Activated CD8-positive, alpha-beta memory T cell treated with anti-CD3 and anti-CD28 coated beads for 48 hours (primary cell): ENCODE measurements around the gene RNF182.
"Not testable (repeated sequence)": the region's sequence is repeated elsewhere in the genome, so short reads cannot be mapped to it uniquely, and the experiment has no call there.

Experiments used
- DNase-seq, 3 experiments: peaks; one replicate each; pipeline ENCODE4 v3.0.0-alpha.2; 2020; ENCODE audit warnings: low read depth in 2 of 3, low spot score in 2 of 3

Gene RNF182

DNA sequence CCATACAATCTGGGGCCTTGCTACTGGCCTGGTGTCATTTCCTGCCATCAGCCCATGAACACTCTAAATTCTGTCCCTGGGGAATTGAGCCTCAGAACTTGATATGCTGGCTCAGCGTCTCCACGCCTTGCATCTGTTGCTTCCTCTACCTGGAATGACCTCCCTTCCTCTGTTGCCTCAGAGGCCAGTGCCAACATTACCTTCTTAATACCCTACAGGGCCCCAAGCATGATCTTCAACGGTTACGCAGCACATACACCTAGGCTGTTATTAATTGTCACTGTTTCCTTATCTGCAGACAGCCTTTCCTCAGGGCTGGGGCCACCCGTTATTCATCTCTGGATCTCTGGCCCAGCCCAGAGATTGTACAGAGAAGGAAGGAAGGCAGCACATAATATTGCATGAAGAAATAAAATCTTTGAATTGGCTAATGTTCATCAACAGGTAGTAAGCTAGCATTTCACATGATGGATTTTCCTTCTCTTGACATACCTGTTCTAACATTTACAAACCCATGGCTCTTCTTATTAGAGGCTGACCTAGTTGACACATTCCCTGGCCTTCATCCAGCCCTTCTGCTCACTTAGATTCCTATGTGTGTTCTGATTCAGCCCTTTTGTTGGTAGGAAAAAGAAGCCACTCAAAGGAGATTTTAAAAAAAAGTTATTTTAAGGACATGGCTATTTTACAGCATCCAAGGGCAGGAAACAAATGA lies 8.4 kb upstream of the RNF182 start:
- DNase-seq, result no peak

DNA sequence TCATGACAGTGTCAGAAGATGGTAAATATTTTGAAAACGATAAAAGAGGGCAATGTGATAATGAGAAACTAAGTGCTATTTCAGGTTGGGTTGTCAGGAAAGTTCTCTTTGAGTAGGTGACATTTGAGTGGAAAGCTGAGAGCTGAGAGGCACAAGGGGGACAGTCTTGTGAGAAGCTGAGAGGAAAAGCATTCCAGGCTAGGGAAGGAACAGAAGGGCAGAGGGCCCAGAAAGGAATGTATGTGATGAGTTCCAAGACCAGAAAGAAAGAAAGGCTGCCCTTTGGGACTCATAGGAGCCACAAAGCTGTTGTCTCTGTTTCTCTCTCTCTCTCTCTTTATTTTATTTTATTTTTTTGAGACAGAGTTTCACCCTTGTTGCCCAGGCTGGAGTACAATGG lies 7.6 kb upstream of the RNF182 start:
- no peak for DNase-seq

- no peak for DNase-seq
Measured at GRCh38 chr6:13918686-13919250, 6.0 kb upstream of the RNF182 start.

GRCh38 chr6:13919861-13920260 lies 4.9 kb upstream of the RNF182 start:
- no peak for DNase-seq

DNA sequence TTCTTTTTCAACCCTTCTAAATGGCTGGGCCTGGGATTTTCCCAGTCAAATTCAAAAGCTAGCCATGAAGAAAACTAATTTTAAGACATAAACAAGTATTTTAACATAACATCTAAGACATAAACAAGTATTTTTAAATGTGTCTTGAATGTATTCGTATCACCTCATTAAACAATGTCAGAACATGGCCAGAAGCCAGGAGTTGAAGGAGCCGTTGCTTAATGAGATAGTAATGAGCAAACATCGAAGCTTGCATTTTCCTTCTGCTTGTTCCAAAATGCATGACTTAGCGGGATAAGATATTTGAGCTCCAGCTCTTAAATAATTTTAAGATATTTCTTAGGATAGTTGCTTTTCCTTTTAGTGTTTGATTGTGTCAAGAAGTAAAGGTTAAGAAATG lies 4.2 kb upstream of the RNF182 start:
- DNase-seq, result no peak

DNA sequence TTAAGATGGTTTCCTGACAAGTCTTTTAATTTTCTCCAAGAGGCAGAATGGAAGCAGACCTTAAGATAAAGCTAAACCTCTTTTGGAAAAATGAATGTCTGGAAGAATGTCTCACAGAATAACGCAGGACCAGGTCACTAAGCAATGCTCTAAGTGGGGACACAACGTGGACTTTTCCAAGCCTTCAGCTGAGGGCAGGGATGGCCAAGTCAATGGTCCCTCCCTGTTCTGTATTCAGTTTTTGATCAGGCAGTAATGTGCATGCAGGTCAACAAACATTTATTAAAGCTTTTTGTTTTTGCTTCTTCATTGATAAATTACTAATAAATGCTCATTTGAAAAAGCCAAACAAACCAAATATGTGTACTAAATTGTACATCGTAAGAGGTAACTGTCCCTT lies 2.0 kb upstream of the RNF182 start:
- DNase-seq, result no peak

DNA sequence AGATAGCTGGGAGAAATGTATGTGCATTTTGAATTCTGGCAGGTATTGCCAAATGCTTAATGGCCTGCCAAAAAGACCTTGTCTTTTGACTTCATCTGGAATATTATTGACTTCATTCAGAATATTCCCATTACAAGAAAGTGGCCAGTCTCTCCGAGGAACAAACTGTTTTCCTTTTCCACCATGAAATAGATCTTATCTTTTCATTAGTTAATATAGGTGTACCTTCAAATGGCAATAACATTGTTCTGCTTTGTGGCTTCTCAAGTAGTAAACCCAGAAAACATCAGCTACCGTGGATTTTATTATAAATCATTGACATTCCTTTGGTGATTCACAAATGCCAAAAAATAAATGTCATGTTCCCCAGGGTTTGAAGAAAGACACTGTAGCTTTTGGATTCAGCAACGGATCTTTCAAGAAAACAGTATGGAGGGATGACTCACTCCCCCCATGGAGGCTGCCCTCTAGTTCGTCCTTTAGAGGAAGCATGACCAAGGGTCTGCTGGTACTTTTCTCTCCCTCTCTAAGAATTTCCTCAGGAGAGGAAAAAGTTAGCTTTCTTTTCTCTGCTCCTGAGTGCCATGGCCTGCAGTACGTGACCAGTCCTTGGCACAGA lies 1.1 kb upstream of the RNF182 start:
- no peak for DNase-seq

DNA sequence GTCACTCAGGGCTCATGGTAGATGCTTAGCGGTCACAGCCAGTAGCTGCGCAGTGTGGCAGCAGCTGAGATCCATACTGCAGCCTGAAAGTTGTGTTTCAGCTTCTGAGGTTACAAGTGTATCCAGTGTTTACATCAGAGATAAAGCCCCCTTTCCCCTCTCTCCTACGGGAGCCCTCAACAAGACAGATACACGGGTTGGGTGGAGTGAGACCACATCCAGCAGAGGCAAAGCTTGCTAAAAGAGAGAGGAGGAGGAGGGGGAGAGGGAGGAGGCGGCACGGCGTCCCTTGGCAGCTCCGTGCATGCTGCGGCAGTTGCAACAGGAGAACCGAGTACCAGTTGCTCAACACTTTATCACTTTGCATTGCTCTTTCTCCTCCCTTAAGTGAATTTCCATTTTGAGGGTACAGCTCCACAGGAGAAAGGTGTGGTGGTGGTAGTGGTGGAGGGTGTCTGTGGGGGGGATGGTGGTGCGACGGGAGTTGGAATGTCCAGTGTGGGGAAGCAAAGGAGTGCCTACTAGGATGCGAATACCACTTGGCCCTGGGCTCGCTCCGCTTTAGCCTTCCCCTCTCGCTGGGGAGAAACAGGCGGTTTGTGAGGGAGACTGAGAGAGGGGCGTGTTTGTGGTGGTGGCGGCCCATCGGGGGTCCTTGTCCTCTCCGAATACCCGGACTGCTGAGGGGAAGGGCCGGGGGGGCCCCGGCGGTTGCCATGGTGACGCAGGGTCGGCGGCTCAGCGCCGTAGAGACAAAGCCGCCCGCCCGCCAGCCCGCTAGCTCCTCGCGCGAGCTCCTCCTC lies 405 bp upstream of the RNF182 start:
- DNase-seq, result no peak

- DNase-seq, result no peak
Measured at GRCh38 chr6:13926378-13926777, 1.6 kb downstream of the RNF182 start.

DNA sequence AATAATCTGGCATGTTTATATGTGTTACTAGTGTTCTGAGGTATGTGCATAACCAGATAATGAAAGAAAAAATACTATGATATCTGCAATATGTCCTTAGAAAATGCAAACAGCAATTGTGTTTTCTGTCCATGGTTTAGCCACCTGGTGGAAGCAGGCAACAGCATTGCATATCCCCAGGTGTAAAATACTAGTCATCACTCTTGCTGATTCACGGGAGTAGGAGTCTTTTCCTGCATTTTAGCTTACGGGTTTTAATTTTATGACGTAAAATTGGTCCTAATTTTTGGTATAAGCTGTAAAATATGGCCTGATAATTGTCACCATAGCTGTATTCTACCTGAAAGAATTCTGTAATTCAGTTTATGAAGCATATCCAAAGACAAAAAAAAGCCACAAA lies 2.5 kb downstream of the RNF182 start:
- DNase-seq, result no peak

- no peak for DNase-seq
Measured at GRCh38 chr6:13929196-13929595, 4.4 kb downstream of the RNF182 start.

GRCh38 chr6:13931797-13932402 lies 7.1 kb downstream of the RNF182 start:
- no peak for DNase-seq

DNA sequence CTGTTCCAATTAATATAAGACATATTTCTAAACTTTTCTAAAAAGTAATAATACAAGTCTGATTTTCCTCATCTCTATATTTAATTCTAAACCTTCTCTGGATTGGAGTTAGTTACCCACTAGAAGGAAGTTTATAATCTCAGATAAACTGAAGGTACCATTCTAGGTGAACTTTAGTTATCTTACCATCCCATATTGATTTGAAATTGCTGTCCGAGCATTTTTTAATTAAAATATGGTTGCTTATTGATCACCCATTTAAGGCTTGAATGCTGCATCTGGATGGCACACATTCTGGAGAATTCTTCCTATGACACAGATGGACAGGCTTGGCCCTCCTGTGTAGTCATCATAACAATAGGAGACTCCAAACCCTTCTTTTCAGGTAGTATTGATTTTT lies 8.0 kb downstream of the RNF182 start:
- no peak for DNase-seq

GRCh38 chr6:13934721-13935120 lies 10.0 kb downstream of the RNF182 start:
- DNase-seq, result no peak

DNA sequence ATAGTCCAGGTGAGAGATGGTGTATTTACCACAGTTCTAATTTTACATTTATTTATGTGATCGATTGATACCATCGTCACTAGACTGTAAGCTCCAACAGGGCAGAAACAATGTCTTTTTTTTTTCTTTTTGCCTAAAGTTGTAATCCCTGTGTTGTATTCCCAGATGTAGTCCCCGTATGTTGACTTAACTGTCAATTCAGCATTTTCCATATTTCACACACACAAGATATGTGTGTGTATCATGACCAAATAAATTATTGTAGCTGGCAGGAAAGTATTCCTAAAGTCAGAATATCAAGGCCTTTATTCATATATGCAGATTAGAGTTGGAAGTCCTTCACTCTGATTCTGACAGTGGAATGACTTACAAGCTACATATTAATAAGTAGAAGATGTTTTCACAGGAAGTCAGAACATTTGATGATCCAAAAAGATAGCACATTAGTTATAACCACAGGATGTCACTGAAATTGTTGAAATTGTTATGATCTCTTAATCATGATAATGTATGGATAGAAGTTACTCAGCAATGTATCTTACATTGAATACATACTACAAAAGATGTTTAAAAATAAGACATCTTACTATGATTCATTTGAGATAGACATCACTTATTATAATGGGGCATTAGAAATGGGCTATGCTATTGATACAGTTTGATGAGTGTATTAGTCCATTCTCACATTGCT lies 10.6 kb downstream of the RNF182 start:
- no peak for DNase-seq

- not testable (repeated sequence) for DNase-seq
Measured at GRCh38 chr6:13935881-13936261, 11.1 kb downstream of the RNF182 start.

GRCh38 chr6:13941902-13942301 lies 17.1 kb downstream of the RNF182 start:
- DNase-seq, result no peak

- no peak for DNase-seq
Measured at GRCh38 chr6:13943943-13944342, 19.2 kb downstream of the RNF182 start.

DNA sequence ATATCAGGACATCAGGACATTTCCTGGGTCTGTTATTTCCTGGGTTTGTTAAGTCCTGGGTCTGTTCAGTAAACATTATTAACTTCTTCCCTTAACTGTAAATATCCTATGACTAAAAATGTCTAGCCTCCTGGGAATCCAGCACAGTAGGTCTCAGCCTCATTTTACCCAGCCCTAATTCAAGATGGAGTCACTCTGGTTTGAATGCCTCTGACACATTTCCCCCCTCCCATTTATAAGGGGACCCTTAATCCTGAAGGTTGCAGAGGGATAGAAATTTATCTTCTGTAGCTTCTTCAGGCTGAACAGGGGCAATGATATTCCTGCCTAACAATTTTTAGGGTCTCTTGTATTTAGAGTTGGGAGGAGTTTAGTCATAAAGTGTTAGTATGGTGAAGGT lies 21.8 kb downstream of the RNF182 start:
- no peak for DNase-seq

DNA sequence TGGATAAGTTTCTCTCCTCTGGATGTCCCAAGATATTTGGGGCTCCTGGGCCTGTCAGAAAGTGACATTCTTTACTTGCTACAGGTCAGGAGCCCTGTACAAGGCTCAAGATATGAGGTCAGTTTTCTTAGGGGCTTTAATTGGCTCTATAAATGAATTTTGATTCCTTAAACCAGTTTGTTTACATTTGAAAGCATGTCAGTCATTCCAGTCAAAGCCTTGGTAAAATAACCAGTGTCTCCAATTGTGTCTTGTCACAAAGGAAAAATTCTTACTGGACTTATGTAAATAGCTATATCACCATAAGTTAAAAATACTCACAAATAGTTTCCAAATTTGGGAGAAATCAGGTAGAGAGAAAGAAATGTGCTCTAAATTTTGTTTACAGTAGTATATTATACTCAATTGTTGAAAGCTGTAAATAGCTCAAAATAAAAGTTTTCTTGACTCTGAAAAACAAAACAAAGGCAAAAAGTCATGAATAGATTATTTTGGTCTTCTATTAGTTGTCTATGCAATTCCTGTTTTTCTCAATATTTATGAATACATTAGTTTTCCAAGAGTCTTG lies 22.9 kb downstream of the RNF182 start:
- DNase-seq, result no peak

GRCh38 chr6:13952101-13952500 lies 27.3 kb downstream of the RNF182 start:
- DNase-seq, result no peak
